PC-3 (cell line): ENCODE measurements around the gene TMEM132D. TPM values are rescaled to one million over a fixed set of nuclear protein-coding genes. Genes with fewer than 3 reads are reported as not detected.

Source experiments
- ATAC-seq: fragments of 200-7000 bp; cut with Tn5 transposase; 2 replicates; pipeline ENCODE4 v1.9.1; 2020; ENCODE audit warnings: mild to moderate bottlenecking, moderate library complexity
- BruUV-seq: library from RNA; stranded (reverse); fragments of 400-500 nt; replicated peaks from 2 replicates; lab custom pipeline; 2021; lab: Mats Ljungman, UMichigan
- CTCF ChIA-PET: fragments of 300-600 bp; sonication (Branson Sonifier 250); formaldehyde crosslinking; loops from one replicate; lab custom pipeline; 2022; ENCODE audit warnings: antibody characterized with exemption; lab: Charles Lee
- POLR2A ChIA-PET: fragments of 300-600 bp; sonication (Branson Sonifier 250); formaldehyde crosslinking; loops from one replicate; lab custom pipeline; 2022; ENCODE audit warnings: antibody characterized with exemption; ENCODE audit not compliant: unreplicated experiment; lab: Charles Lee
- DNase-seq: peaks from one replicate; pipeline ENCODE4 v3.0.0-alpha.2; 2015
- H2AFZ ChIP-seq: fragments of 300-600 bp; sonication (generic); 2 replicates; pipeline ENCODE4 v1.6.0; 2016; ENCODE audit warnings: antibody characterized with exemption, low read length
- H3F3A ChIP-seq: fragments of 300-600 bp; sonication (generic); one replicate; pipeline ENCODE4 v1.6.0; 2017; ENCODE audit warnings: antibody characterized with exemption, low read length, control low read depth, mild to moderate bottlenecking; ENCODE audit not compliant: unreplicated experiment
- H3K27ac ChIP-seq: fragments of 300-600 bp; sonication (generic); 2 replicates; pipeline ENCODE4 v1.5.1; 2016; ENCODE audit warnings: mild to moderate bottlenecking, low read length
- H3K27me3 ChIP-seq: fragments of 300-600 bp; sonication (generic); 2 replicates; pipeline ENCODE4 v1.6.1; 2016; ENCODE audit warnings: low read length, mixed read lengths
- H3K36me3 ChIP-seq: fragments of 300-600 bp; sonication (generic); 2 replicates; pipeline ENCODE4 v1.6.1; 2016; ENCODE audit warnings: low read depth, mixed run types, low read length, mixed read lengths
- H3K4me1 ChIP-seq: fragments of 300-600 bp; sonication (generic); 2 replicates; pipeline ENCODE4 v1.5.1; 2016; ENCODE audit warnings: low read length; ENCODE audit not compliant: insufficient read depth
- H3K4me2 ChIP-seq: fragments of 300-600 bp; sonication (generic); 2 replicates; pipeline ENCODE4 v1.6.0; 2016; ENCODE audit warnings: low read length
- H3K4me3 ChIP-seq: fragments of 300-600 bp; sonication (generic); 2 replicates; pipeline ENCODE4 v1.5.1; 2016; ENCODE audit warnings: mild to moderate bottlenecking, low read length, mixed read lengths
- H3K79me2 ChIP-seq: fragments of 300-600 bp; sonication (generic); 2 replicates; pipeline ENCODE4 v1.6.1; 2017; ENCODE audit warnings: low read length, mixed read lengths
- H3K9ac ChIP-seq: fragments of 300-600 bp; sonication (generic); 2 replicates; pipeline ENCODE4 v1.6.0; 2016; ENCODE audit warnings: mild to moderate bottlenecking, low read length
- H3K9me2 ChIP-seq: fragments of 300-600 bp; sonication (generic); replicated peaks from 2 replicates; pipeline ENCODE4 v1.6.1; 2016; ENCODE audit warnings: mixed run types, low read length, mixed read lengths
- H3K9me3 ChIP-seq: fragments of 300-600 bp; sonication (generic); 2 replicates; pipeline ENCODE4 v1.6.1; 2016; ENCODE audit warnings: low read length, mixed read lengths
- H4K20me1 ChIP-seq: fragments of 300-600 bp; sonication (generic); 2 replicates; pipeline ENCODE4 v1.6.1; 2016; ENCODE audit warnings: low read length, mixed read lengths
- EZH2 ChIP-seq: fragments of 300-600 bp; sonication (generic); IDR thresholded peaks from one replicate; pipeline ENCODE4 v1.6.1; 2017; ENCODE audit warnings: antibody characterized with exemption, mild to moderate bottlenecking, low read length; ENCODE audit not compliant: unreplicated experiment
- EZH2phosphoT487 ChIP-seq: fragments of 300-600 bp; sonication (generic); IDR thresholded peaks from 2 replicates; pipeline ENCODE4 v1.6.1; 2018; ENCODE audit warnings: mild to moderate bottlenecking, antibody characterized with exemption, low read length, borderline replicate concordance
- intact Hi-C: fragments of 100-400 bp; cut with micrococcal nuclease; formaldehyde crosslinking; loops from 2 replicates; pipeline ENCODE4 v1.9.0; 2023
- total RNA-seq: library from RNA; depleted of rRNA; stranded (reverse); fragments of >200 nt; gene quantifications from 2 replicates; pipeline ENCODE4 v1.2.3, GENCODE V29; 2014
- TF ChIP-seq, protein P1 (sequence below): fragments of 300-600 bp; sonication (generic); conservative IDR thresholded peaks from 2 replicates; pipeline ENCODE4 v1.5.1; 2017; ENCODE audit warnings: antibody characterized with exemption, low read depth, mild to moderate bottlenecking, low read length

TMEM132D gene
- total RNA-seq, 1 experiment from 2014 or later, result not detected

DNA sequence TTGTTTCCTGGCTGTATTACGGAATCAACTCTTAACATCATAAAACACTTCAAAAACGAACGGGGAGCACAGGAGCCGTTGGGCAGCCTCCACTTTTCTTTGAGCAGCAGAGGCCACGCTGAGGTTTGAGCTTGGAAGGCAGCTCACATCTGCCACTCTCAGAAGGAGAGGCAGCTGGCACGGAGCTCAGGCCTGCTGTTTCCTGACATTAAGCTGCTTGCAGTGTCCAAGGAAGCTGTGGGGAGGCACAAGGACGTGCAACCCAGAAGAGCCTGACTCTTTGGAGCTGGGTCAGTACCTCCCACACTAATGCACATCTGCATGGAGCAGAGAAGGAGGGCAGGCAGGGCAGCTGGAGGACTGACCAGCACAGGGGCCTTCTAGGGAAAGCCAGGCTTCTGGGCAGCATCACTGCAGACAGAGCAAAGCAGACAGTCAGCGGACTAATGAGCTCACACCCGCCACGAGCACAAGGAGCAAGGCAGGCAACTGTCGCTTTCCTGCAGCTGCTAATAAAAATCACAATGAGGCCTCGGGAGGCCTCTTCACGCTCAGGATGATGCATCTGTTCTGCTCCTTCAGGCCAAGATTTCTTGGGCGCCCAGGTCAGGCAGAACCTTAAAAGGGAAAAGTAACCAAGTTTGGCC, 839.5 kb downstream of the TMEM132D start:
- H2AFZ ChIP-seq, result no peak overlapping the region
- H3K9ac ChIP-seq, result no peak overlapping the region
- ChIA-PET POLR2A (no interaction called here), CTCF (no interaction called here)
- intact Hi-C loops, result no loop called here
- 0 out of 2 replicates have a peak, but pooled peaks cover 3% of the 10 kb centered on the region for H3K9me3 ChIP-seq
- H3F3A ChIP-seq, result no peaks in the 10 kb centered on the region
- no peak overlapping the region for H3K4me2 ChIP-seq
- H3K4me1 ChIP-seq, result no peaks in the 10 kb centered on the region
- H3K36me3 ChIP-seq, result no peaks in the 10 kb centered on the region
- H3K27me3 ChIP-seq, result no peaks in the 10 kb centered on the region
- no peak overlapping the region for H3K27ac ChIP-seq
- no peak for DNase-seq
- no peak for ATAC-seq
- TF ChIP-seq, protein P1, sequence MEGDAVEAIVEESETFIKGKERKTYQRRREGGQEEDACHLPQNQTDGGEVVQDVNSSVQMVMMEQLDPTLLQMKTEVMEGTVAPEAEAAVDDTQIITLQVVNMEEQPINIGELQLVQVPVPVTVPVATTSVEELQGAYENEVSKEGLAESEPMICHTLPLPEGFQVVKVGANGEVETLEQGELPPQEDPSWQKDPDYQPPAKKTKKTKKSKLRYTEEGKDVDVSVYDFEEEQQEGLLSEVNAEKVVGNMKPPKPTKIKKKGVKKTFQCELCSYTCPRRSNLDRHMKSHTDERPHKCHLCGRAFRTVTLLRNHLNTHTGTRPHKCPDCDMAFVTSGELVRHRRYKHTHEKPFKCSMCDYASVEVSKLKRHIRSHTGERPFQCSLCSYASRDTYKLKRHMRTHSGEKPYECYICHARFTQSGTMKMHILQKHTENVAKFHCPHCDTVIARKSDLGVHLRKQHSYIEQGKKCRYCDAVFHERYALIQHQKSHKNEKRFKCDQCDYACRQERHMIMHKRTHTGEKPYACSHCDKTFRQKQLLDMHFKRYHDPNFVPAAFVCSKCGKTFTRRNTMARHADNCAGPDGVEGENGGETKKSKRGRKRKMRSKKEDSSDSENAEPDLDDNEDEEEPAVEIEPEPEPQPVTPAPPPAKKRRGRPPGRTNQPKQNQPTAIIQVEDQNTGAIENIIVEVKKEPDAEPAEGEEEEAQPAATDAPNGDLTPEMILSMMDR, result no peak
- no peak for TF ChIP-seq EZH2
- H3K9me2 ChIP-seq, result no peaks in the 10 kb centered on the region
- H3K4me3 ChIP-seq, result no peak overlapping the region
- H3K79me2 ChIP-seq, result no peaks in the 10 kb centered on the region
- H4K20me1 ChIP-seq, result no peaks in the 10 kb centered on the region
- no TSS peak for BruUV-seq

DNA sequence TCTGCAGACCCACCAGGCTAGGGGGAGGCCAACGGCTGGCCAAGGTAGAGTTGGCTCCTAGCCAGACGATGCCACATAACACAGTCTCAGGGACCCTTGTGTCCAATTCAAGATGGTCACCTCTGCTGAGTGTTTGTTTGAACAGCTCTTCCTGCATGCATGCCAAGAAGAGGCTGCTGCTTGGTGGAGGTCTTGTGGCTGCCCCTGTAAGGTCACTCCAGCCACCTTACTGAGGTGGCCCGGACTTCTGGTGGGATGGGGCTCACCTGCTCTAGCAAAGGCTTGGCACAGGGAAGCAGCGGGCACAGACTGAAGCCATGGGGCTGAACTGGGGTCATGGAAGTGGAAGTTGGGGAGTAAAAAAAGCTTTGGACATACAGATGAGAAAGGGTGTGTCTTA, 840.2 kb downstream of the TMEM132D start:
- H3K36me3 ChIP-seq, result no peaks in the 10 kb centered on the region
- H3F3A ChIP-seq, result no peaks in the 10 kb centered on the region
- BruUV-seq, result no TSS peak
- H3K27ac ChIP-seq, result no peak overlapping the region
- DNase-seq, result no peak
- ATAC-seq, result no peak
- ChIA-PET CTCF (no interaction called here), POLR2A (no interaction called here)
- no peaks in the 10 kb centered on the region for H3K9me2 ChIP-seq
- no peaks in the 10 kb centered on the region for H4K20me1 ChIP-seq
- no peaks in the 10 kb centered on the region for H3K27me3 ChIP-seq
- no peak overlapping the region for H3K4me3 ChIP-seq
- no peaks in the 10 kb centered on the region for H3K4me1 ChIP-seq
- no peak overlapping the region for H3K9ac ChIP-seq
- H2AFZ ChIP-seq, result no peak overlapping the region
- intact Hi-C loops, result no loop called here
- TF ChIP-seq, protein P1, result no peak
- no peak for TF ChIP-seq EZH2
- no peak for TF ChIP-seq EZH2phosphoT487
- 0 out of 2 replicates have a peak, but pooled peaks cover 3% of the 10 kb centered on the region for H3K9me3 ChIP-seq
- no peaks in the 10 kb centered on the region for H3K79me2 ChIP-seq
- no peak overlapping the region for H3K4me2 ChIP-seq

DNA sequence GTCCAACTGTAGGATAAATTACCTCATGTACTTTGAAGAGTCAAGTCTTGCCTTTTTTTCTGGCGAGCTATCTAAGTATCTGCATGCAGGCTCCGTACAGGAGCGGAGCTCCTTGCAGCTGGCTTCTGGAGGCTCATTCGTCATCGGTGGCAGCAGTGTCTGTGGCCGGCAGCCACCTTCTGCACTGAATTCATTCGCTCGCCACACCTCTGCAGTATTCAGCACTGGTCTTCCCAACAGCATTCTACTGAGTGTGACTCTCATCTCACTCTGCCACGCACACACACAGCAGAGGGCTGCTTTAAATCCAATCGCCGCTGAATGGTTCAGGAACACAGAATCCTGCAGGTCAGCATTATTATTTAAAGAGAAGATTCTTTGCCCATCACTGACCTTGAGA, 850.6 kb downstream of the TMEM132D start:
- Histone ChIP-seq H3K9ac (no peak overlapping the region), H3K4me3 (no peak overlapping the region), H3K9me3 (no peaks in the 10 kb centered on the region), H3K4me2 (no peak overlapping the region), H3K9me2 (no peaks in the 10 kb centered on the region), H3K79me2 (no peaks in the 10 kb centered on the region), H3K27me3 (no peaks in the 10 kb centered on the region), H3K27ac (no peak overlapping the region), H4K20me1 (no peaks in the 10 kb centered on the region), H2AFZ (no peak overlapping the region), H3F3A (no peaks in the 10 kb centered on the region), H3K4me1 (no peaks in the 10 kb centered on the region), H3K36me3 (no peaks in the 10 kb centered on the region)
- no peak for DNase-seq
- no TSS peak for BruUV-seq
- POLR2A ChIA-PET, result no interaction called here
- CTCF ChIA-PET, result no interaction called here
- no peak for ATAC-seq
- intact Hi-C loops, result no loop called here
- TF ChIP-seq, protein P1, result no peak
- TF ChIP-seq EZH2phosphoT487 (no peak), EZH2 (no peak)
